Activated CD8-positive, alpha-beta T cell treated with anti-CD3 and anti-CD28 coated beads, Interleukin-2, amount 10 ng/mL, durations not matched to agents 7 days and 5 days (primary cell): ENCODE measurements around the gene SHB. TPM values are rescaled to one million over a fixed set of nuclear protein-coding genes. Genes with fewer than 3 reads are reported as not detected.
A peak's percentile ranks its signal among the peaks of the same experiment; 100 is the strongest.

Experiments
- ATAC-seq: fragments of 150-1000 bp; cut with Tn5 transposase; one replicate; pipeline ENCODE4 v1.10.0; 2021; ENCODE audit warnings: moderate library complexity
- CTCF ChIA-PET: fragments of 350-600 bp; sonication (Branson Sonifier 250); formaldehyde crosslinking; loops from one replicate; lab custom pipeline; 2021; ENCODE audit warnings: antibody characterized with exemption; lab: Charles Lee
- POLR2A ChIA-PET: fragments of 350-600 bp; sonication (Branson Sonifier 250); formaldehyde crosslinking; loops from one replicate; lab custom pipeline; 2021; ENCODE audit warnings: antibody characterized with exemption; lab: Charles Lee
- DNase-seq: peaks from one replicate; pipeline ENCODE4 v3.0.0-alpha.2; 2020
- H3K27ac Mint-ChIP-seq: one replicate; pipeline ENCODE4 v1.8.0; 2021; ENCODE audit warnings: mild to moderate bottlenecking, mixed read lengths
- H3K27me3 Mint-ChIP-seq: one replicate; pipeline ENCODE4 v1.8.0; 2021; ENCODE audit warnings: low read depth, mixed read lengths
- H3K36me3 Mint-ChIP-seq: one replicate; pipeline ENCODE4 v1.8.0; 2021; ENCODE audit warnings: low read depth, mixed read lengths
- H3K4me1 Mint-ChIP-seq: one replicate; pipeline ENCODE4 v1.8.0; 2021; ENCODE audit warnings: low read depth, mixed read lengths
- H3K4me3 Mint-ChIP-seq: one replicate; pipeline ENCODE4 v1.8.0; 2021; ENCODE audit warnings: mild to moderate bottlenecking, mixed read lengths
- H3K9me3 Mint-ChIP-seq: one replicate; pipeline ENCODE4 v1.8.0; 2022; ENCODE audit warnings: mixed read lengths; ENCODE audit not compliant: insufficient read depth
- total RNA-seq, 2 experiments: library from RNA; stranded (reverse); gene quantifications; one replicate each; pipeline ENCODE4 v1.2.3, GENCODE V29; 2021

Gene SHB
- total RNA-seq, 2 experiments from 2014 or later = 0.57 to 0.58 TPM

DNA sequence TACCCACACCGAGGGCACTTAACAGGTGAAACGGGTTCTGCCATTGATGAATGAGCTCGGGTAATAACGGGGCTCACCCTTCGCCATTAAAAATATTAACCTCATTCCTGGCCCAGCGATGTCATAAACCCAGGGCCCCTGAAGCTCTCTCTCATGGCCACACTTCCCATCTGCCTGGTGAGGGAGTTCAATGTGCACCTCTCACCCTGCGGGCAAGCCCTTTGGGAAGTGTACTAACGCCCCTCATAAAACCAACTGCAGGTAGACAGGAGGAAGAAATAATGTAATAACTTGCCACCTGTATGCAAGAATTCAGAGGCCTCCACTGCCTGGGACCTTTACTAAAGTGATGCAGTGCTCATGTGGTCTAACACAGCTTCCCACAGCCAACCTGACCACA, 35.1 kb downstream of the SHB start:
- CTCF ChIA-PET = interaction anchor here (1.1 kb wide), 1 partner anchor 20 kb away, joined by 3 read pairs; no protein-coding TSS in a partner anchor
- DNase-seq (no peak), ATAC-seq (no peak)
- POLR2A ChIA-PET = no interaction called here
- H3K36me3 Mint-ChIP-seq = no peaks in the 10 kb centered on the region
- no peaks in the 10 kb centered on the region for H3K9me3 Mint-ChIP-seq
- H3K27me3 Mint-ChIP-seq = no peaks in the 10 kb centered on the region
- no peak overlapping the region for H3K4me3 Mint-ChIP-seq
- H3K27ac Mint-ChIP-seq = no peak overlapping the region
- peaks cover 7% of the 10 kb centered on the region for H3K4me1 Mint-ChIP-seq

DNA sequence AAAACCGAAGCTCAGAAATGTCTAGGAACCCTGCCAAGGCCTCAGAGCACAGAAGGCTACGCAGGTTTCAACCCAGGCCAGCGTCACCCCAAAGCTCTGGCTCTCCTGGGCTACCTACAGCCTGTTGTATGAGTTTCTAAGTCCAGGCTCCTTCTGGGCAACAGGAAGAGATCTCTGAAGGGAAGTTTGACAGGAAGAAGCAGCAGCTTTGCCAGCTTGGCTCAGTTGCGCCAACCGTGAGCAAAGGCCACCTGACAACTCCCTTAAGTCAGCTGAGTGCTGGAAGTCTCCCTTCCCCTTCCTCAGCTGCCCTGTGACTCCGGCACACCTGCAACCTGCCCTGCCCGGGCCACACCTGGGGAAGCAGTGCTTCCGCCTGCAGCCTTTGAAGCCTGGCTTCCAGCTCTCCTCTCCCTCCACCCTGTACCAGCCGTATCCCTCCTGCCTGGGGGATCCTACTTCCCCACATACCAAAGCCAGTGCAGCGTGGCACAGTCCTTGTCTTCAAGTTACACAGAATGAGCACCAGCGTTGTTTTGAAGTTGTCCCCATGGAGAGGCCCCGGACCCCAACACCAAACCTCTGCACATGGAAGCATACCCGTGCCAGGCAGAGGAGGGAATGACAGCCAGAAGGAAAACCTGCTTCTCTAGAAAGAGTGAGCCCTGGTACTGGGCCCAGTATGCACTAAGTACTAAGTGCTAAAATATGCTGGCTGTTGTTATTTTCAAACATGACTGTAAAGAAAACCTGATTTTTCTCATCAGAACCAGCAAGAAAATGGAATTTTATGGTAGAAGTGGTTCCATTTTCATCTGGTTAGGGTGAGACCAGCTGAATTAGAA, 36.5 kb downstream of the SHB start:
- ChIA-PET POLR2A (no interaction called here), CTCF (no interaction called here)
- Mint-ChIP-seq H3K4me3 (no peak overlapping the region), H3K36me3 (no peaks in the 10 kb centered on the region), H3K27me3 (no peaks in the 10 kb centered on the region), H3K4me1 (peaks cover 7% of the 10 kb centered on the region), H3K27ac (no peak overlapping the region), H3K9me3 (no peaks in the 10 kb centered on the region)
- no peak for DNase-seq
- no peak for ATAC-seq

DNA sequence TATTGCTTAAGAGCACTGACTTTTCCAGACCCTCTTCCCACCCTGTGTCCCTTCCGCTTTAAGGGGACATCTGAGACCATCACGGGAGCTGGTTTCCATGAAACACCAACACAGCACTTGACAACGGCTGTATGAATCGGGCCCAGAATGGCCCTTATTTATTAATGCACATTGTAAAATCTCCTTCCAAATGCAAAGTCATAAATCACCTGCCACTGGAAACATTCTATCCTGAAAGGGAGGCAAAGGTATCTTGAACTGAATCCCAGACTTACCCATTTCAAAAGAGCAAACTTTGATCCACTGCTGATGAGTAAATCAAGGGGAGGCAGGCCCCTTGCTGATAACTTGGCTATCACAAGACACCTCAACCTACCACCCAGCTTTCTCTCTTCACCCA, 37.4 kb downstream of the SHB start:
- ChIA-PET POLR2A (no interaction called here), CTCF (no interaction called here)
- Mint-ChIP-seq H3K27ac (no peak overlapping the region), H3K27me3 (no peaks in the 10 kb centered on the region), H3K9me3 (no peaks in the 10 kb centered on the region), H3K36me3 (no peaks in the 10 kb centered on the region), H3K4me3 (no peak overlapping the region), H3K4me1 (peaks cover 7% of the 10 kb centered on the region)
- ATAC-seq (no peak), DNase-seq (no peak)

DNA sequence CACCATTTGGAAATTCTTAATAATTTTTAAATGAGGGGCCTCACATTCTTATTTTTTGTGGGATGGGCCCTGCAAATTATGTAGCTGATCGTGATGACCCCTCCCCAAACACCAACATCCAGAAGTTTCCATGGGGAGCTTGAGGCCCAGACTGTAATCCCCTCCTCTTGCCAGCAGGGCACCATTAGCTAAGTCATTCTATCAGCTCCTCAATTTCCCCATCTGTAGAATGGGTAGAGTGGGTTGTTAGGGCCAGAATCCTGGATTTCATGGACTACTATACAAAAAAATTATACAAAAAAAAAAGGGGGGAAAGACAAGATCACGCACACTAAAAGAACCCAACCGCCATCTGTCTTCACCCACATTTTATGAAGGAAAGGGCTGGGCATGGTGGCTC, 38.4 kb downstream of the SHB start:
- ChIA-PET POLR2A (no interaction called here), CTCF (interaction anchor here (0.8 to 1.0 kb wide), 3 partner anchors 22 to 117 kb away, joined by 3 read pairs; no protein-coding TSS in a partner anchor)
- DNase-seq (no peak), ATAC-seq (no peak)
- Mint-ChIP-seq H3K9me3 (no peaks in the 10 kb centered on the region), H3K36me3 (no peaks in the 10 kb centered on the region), H3K27me3 (no peaks in the 10 kb centered on the region), H3K4me1 (peaks cover 7% of the 10 kb centered on the region), H3K27ac (no peak overlapping the region), H3K4me3 (no peak overlapping the region)

DNA sequence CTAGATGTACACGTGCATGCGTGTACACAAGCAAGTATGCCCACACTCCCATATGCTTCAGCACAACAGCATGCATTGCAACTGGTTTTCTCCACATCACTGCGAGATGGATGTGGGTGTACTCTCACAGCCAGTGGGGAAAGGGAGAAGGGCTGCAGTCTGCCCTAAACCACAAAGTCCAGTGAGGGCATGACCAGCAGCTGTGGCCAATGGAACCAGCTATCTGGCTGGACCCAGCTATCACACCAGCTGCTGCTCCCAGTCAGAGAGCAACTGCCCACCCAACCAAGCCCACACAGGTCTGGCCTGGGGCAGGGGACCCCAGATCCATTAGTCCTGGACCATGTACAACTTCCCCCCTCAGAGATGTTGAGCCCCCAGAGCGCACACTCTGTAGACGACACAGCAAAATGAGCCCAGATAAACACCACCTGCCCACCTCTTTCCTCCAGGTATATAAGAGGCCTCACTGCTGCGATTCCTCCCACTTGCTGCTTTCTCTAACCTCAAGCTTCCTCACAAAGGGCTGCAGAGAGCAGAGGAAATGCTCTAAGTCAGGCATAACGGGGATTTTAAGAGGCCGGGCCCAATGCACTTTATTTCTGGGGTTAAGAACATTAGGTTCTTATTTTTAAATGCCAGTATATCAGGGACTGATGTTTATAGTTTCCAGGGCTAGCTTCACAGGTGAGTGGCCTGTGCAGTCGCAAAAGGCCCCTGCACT, 39.0 kb downstream of the SHB start:
- peaks cover 7% of the 10 kb centered on the region for H3K4me1 Mint-ChIP-seq
- H3K9me3 Mint-ChIP-seq = no peaks in the 10 kb centered on the region
- CTCF ChIA-PET = interaction anchor here (0.8 to 1.0 kb wide), 3 partner anchors 22 to 116 kb away, joined by 3 read pairs; no protein-coding TSS in a partner anchor
- no peaks in the 10 kb centered on the region for H3K27me3 Mint-ChIP-seq
- ATAC-seq (peak; percentile 42), DNase-seq (no peak)
- H3K36me3 Mint-ChIP-seq = no peaks in the 10 kb centered on the region
- H3K4me3 Mint-ChIP-seq = no peak overlapping the region
- no peak overlapping the region for H3K27ac Mint-ChIP-seq
- POLR2A ChIA-PET = no interaction called here

DNA sequence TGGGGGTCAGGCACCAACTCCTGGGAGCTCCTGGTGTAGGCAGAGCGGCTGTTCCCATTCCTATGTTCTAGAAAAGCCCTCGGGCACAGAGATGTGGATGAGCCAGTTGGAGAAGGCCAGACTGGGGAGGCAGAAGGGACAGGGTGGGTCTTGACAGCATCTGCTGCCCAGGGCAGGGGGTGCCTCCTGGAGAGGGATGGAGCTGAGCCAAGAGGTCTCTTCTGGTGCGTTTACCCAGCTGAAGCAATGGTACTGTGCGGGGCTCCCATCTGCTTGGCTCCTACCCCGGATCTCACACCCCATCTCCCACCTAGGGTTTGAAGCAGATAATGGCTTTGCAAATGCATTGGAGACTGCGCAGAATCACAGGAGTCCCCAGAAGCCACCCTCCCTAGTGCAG, 41.3 kb downstream of the SHB start:
- POLR2A ChIA-PET = interaction anchor here (0.6 kb wide), 1 partner anchor 33 kb away, joined by 3 read pairs; no protein-coding TSS in a partner anchor
- DNase-seq (no peak), ATAC-seq (no peak)
- Mint-ChIP-seq H3K27ac (no peak overlapping the region), H3K9me3 (no peaks in the 10 kb centered on the region), H3K4me3 (no peak overlapping the region), H3K4me1 (peaks cover 7% of the 10 kb centered on the region), H3K27me3 (no peaks in the 10 kb centered on the region), H3K36me3 (no peaks in the 10 kb centered on the region)
- CTCF ChIA-PET = interaction anchor here (1.0 to 1.5 kb wide), 2 partner anchors 114 to 160 kb away, joined by 3 read pairs; no protein-coding TSS in a partner anchor

DNA sequence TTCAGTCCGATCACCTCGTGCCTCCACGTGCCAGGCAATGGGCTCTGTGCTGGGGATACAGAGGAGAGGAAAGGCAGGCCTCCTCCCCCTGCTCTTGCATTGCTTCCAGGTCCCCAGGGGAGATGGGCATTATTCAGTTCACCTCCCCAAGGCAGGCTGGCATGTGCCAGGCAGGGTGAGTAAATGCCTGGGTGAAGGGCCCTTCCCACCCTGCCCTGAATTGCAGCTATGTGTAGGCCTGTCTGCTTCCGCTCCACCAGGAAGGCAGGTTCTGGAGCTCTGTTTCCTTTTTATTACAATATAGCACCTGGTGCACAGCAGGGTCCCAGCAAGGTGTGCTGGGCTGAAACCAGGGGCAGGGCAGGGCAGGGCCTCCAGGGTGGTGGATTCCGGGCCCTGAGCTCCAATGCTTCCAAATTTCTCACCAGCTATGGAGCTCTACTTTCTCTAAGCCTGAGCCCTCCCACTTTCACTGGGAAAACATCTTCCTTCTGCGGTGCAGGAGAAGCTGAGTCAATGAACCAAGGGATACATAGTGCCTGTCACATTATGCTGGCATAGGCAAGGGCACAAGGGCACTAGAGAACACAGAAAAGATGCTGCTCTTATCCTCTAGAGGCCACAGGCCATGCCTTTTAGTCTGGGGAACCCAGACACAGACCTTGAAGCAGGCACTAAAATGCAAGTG, 42.0 kb downstream of the SHB start:
- ATAC-seq = no peak
- Mint-ChIP-seq H3K27ac (no peak overlapping the region), H3K4me3 (no peak overlapping the region), H3K27me3 (no peaks in the 10 kb centered on the region), H3K4me1 (peaks cover 7% of the 10 kb centered on the region), H3K36me3 (no peaks in the 10 kb centered on the region), H3K9me3 (no peaks in the 10 kb centered on the region)
- CTCF ChIA-PET = interaction anchor here (1.0 to 1.5 kb wide), 2 partner anchors 113 to 159 kb away, joined by 3 read pairs; no protein-coding TSS in a partner anchor
- DNase-seq = no peak
- POLR2A ChIA-PET = no interaction called here

DNA sequence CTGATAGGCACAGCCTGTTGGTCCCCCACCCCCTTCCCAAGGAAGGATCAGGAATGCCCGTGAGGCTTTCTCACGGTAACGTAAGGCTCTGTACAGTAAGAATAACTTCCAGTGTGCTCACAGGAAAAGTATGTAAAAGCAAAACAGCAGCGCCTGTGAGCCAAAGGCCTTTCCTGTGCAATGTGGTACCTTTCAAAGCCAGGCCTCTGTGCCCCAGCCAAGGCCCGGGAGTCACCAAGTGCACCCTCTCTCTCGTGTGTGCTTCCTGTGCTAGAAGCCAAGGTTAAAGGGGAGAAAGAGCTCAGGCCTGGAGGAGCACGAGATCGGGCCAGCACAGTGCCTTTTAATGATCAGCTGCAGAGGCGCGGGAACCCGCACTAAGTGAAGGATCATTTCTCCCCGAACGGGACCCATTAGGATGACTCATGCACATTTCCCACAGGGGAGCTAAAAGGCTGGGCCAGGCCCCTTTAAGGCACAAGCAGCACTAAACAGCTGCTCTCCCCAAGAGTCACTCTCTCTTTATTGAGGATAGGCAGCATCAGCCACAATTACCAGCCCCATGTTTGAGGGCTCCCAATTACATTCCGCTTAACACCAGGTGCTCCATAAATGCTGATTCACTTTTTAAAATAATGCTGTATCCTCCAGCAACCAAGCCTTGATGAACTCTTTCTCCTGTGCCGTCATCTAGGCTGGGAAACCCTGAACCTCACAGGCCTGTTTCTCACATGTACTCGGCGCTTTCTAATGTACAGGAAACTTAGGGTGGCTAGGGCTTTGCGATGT, 42.8 kb downstream of the SHB start:
- ChIA-PET CTCF (no interaction called here), POLR2A (no interaction called here)
- DNase-seq = no peak
- Mint-ChIP-seq H3K27me3 (no peaks in the 10 kb centered on the region), H3K36me3 (no peaks in the 10 kb centered on the region), H3K4me3 (no peak overlapping the region), H3K9me3 (no peaks in the 10 kb centered on the region), H3K27ac (no peak overlapping the region), H3K4me1 (peaks cover 7% of the 10 kb centered on the region)
- no peak for ATAC-seq

DNA sequence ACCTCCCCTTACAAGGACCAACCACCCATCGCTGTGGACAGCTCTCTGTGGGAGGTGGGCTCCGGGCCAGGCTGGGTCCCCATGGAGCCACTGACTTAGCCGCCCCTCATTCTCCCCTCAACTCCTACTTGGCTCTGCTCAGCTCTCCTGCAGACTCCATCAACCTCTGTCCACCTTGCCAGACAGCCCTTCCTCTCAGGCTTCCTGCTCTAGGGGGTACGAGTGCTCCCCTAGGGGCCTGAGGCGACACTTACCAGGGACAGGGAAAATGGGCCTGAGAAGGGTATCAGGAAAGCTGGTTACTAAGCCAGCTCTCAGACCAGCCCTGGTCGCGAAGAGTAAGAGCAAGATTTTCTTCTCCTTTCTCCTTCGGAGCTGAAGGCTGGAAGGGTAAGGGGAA, 43.9 kb downstream of the SHB start:
- no peaks in the 10 kb centered on the region for H3K9me3 Mint-ChIP-seq
- CTCF ChIA-PET = no interaction called here
- DNase-seq (no peak), ATAC-seq (no peak)
- POLR2A ChIA-PET = no interaction called here
- H3K4me3 Mint-ChIP-seq = no peak overlapping the region
- H3K27ac Mint-ChIP-seq = no peak overlapping the region
- H3K4me1 Mint-ChIP-seq = peaks cover 5% of the 10 kb centered on the region
- no peaks in the 10 kb centered on the region for H3K36me3 Mint-ChIP-seq
- no peaks in the 10 kb centered on the region for H3K27me3 Mint-ChIP-seq

DNA sequence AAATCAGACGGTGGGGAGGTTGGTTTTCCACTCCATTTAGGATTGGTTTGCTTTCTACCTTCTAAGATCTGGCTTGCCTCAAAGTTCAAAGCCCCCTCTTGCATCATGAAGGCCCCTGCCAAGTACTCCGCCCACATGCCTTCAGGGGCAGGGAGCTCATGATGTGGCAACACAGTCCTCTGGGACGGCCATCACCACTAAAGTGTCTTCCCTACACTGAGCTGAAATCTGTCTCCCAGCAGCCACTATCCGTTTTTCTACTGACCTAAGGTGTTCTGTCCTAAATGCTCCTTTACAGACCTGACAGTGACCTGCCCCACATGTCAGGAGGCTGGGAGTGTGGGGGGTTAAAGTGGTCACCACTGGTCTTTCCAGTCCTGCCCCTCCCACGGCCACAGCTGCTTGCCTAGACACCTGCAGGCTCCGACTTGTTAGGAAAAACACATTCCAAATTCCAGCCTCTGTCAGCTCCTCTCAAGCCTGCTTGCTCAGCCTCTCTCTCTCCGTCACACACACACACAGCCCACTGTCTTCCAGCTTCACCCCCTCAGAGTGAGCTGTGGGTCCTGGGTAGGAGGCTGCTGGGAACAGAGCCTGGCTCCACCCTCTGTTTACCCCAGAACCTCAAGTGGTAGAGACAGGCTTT, 44.9 kb downstream of the SHB start:
- H3K4me3 Mint-ChIP-seq = no peak overlapping the region
- H3K27ac Mint-ChIP-seq = no peak overlapping the region
- ChIA-PET POLR2A (no interaction called here), CTCF (no interaction called here)
- ATAC-seq (no peak), DNase-seq (no peak)
- no peaks in the 10 kb centered on the region for H3K4me1 Mint-ChIP-seq
- H3K27me3 Mint-ChIP-seq = no peaks in the 10 kb centered on the region
- H3K9me3 Mint-ChIP-seq = no peaks in the 10 kb centered on the region
- no peaks in the 10 kb centered on the region for H3K36me3 Mint-ChIP-seq

DNA sequence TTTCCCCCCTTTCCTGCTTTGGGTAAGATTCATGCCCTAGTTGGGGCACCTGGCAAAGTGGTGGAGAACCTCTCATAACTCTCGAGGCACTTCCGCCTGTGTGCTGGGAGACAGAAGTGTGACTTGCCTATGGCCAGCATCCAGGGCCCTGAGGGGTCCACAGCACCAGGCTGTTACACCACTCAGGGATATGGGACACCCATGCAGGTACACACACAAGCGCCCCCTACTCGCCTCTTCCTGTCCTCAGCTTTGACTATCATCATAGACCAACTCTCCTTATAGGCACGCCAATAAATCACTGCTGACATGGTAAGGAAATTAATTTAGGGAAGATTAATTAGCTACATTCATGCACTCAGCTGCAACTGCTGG, 45.4 kb downstream of the SHB start:
- ATAC-seq (no peak), DNase-seq (no peak)
- Mint-ChIP-seq H3K36me3 (no peaks in the 10 kb centered on the region), H3K4me3 (no peak overlapping the region), H3K4me1 (no peaks in the 10 kb centered on the region), H3K27me3 (peaks cover under 1% of the 10 kb centered on the region), H3K27ac (no peak overlapping the region), H3K9me3 (no peaks in the 10 kb centered on the region)
- POLR2A ChIA-PET = no interaction called here
- CTCF ChIA-PET = no interaction called here
